Activated B cell treated with CpG ODN at 0.5 μM for 24 hours (primary cell): Measurements from ENCODE around the gene PCDH12. TPM values are rescaled to one million over a fixed set of nuclear protein-coding genes. Genes with fewer than 3 reads are reported as not detected.

ENCODE experiments used
- ATAC-seq: fragments of 200-7000 bp; cut with Tn5 transposase; one replicate; pipeline ENCODE4 v1.10.0; 2021; ENCODE audit warnings: low read depth, mild to moderate bottlenecking, moderate library complexity
- CTCF ChIA-PET: fragments of 350-600 bp; sonication (Branson Sonifier 250); formaldehyde crosslinking; loops from one replicate; lab custom pipeline; 2021; ENCODE audit warnings: antibody characterized with exemption; lab: Charles Lee
- POLR2A ChIA-PET: fragments of 350-600 bp; sonication (Branson Sonifier 250); formaldehyde crosslinking; loops from one replicate; lab custom pipeline; 2021; ENCODE audit warnings: antibody characterized with exemption; lab: Charles Lee
- DNase-seq: peaks from one replicate; pipeline ENCODE4 v3.0.0; 2022
- H3K27ac Mint-ChIP-seq: one replicate; pipeline ENCODE4 v1.8.0; 2020; ENCODE audit warnings: mixed read lengths
- H3K27me3 Mint-ChIP-seq: one replicate; pipeline ENCODE4 v1.8.0; 2021; ENCODE audit warnings: mixed read lengths
- H3K36me3 Mint-ChIP-seq: one replicate; pipeline ENCODE4 v1.8.0; 2021; ENCODE audit warnings: low read depth, mixed read lengths
- H3K4me1 Mint-ChIP-seq: one replicate; pipeline ENCODE4 v1.8.0; 2021; ENCODE audit warnings: mixed read lengths
- H3K4me3 Mint-ChIP-seq: one replicate; pipeline ENCODE4 v1.8.0; 2020; ENCODE audit warnings: mild to moderate bottlenecking, mixed read lengths
- H3K9me3 Mint-ChIP-seq: one replicate; pipeline ENCODE4 v1.8.0; 2020; ENCODE audit warnings: mixed read lengths
- intact Hi-C: fragments of 100-400 bp; cut with micrococcal nuclease; formaldehyde crosslinking; loops from one replicate; pipeline ENCODE4 v1.15.1; 2024
- total RNA-seq: library from RNA; stranded (reverse); gene quantifications from 2 replicates; pipeline ENCODE4 v1.2.3, GENCODE V29; 2022
- TF ChIP-seq, protein P1 (sequence below): fragments of 200-600 bp; IDR thresholded peaks from one replicate; pipeline ENCODE4 v1.8.0; 2022; ENCODE audit warnings: antibody characterized with exemption, mild to moderate bottlenecking

Gene PCDH12
- total RNA-seq, 1 donor from 2014 or later, result not detected

DNA sequence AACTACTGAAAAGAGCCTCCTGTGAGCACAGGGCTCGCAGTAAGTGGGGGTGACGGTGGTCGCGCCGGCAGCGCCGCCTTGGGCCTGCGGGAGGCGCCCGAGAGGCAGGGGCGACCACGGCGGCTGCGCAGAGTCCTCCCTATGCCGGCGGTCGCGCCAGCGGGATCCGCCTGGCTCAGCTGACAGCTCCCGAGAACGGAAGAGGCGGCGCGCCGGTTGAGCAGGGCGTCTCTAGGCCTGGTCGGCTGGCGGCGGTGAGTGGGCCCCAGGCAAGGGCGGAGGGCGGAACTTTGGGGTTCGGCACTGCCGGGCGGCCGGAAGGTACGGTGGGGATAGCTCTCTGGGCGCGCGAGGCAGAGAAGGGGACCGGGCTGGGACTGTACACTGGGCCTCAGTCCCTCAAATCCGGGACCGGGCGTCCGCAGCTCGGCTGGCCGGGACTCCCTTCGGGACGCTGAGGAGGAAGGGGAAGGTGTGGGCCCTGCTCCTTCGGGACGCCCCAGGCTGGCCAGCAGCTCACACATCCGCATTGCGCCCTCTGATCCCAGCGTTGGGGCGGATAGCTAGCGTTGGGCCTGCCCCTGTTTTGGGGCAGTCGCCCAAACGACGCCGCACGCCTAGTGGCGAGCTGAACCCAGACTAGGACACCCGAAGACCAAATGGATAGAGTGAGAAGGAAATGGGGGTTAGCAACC is 11.1 kb upstream of the PCDH12 start, which contains the start of gene RNF14:
Gene RNF14 (plus strand): TSS at position 192 of the 695 bp plus-strand sequence. CDS start 4,484 bp downstream, outside the sequence.
- intact Hi-C loops, result loop anchor here (1.0 to 5.0 kb wide), 11 partner anchors 9 to 803 kb away; partner anchors contain the start of genes ARHGAP26, HDAC3, NDFIP1 and RELL2
- H3K9me3 Mint-ChIP-seq, result no peaks in the 10 kb centered on the region
- ChIA-PET CTCF (interaction anchor here (0.6 to 3.8 kb wide), 20 partner anchors 9 to 744 kb away, joined by 3 to 48 read pairs (median 4); partner anchors contain the start of genes ARAP3, DELE1 and TAF7), POLR2A (interaction anchor here (0.5 to 4.5 kb wide), 25 partner anchors 8 to 1034 kb away, joined by 3 to 47 read pairs (median 4); partner anchors contain the start of genes DELE1, DIAPH1, FCHSD1 and GNPDA1)
- H3K27ac Mint-ChIP-seq, result peak within 1 kb of the TSS; percentile 91
- TF ChIP-seq, protein P1, sequence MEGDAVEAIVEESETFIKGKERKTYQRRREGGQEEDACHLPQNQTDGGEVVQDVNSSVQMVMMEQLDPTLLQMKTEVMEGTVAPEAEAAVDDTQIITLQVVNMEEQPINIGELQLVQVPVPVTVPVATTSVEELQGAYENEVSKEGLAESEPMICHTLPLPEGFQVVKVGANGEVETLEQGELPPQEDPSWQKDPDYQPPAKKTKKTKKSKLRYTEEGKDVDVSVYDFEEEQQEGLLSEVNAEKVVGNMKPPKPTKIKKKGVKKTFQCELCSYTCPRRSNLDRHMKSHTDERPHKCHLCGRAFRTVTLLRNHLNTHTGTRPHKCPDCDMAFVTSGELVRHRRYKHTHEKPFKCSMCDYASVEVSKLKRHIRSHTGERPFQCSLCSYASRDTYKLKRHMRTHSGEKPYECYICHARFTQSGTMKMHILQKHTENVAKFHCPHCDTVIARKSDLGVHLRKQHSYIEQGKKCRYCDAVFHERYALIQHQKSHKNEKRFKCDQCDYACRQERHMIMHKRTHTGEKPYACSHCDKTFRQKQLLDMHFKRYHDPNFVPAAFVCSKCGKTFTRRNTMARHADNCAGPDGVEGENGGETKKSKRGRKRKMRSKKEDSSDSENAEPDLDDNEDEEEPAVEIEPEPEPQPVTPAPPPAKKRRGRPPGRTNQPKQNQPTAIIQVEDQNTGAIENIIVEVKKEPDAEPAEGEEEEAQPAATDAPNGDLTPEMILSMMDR, result peak; percentile 41
- no peaks in the 10 kb centered on the region for H3K27me3 Mint-ChIP-seq
- ATAC-seq (peak; percentile 89), DNase-seq (peak; percentile 93)
- peaks cover 46% of the 10 kb centered on the region for H3K4me1 Mint-ChIP-seq
- H3K4me3 Mint-ChIP-seq, result peak within 1 kb of the TSS; percentile 91
- H3K36me3 Mint-ChIP-seq, result peaks cover 23% of the 10 kb centered on the region

DNA sequence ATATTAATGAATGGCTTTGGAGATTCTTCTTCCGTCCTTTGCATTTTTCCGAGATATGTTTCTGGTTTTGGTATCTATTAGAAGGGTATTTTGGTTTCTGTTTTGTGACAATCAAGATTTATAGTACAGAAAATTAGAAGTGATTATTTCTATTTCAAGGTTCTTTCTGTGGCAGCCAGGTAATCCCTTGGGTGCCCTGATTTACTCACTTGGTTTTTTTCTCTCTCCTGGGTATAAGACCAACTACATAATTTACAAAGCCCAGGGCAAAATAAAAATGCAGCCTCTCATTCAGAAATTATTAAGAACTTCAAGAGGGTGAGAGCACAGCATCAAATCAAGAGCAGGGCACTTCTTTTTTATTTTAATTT is 8.9 kb upstream of the PCDH12 start:
- no peak for ATAC-seq
- DNase-seq, result no peak
- Mint-ChIP-seq H3K4me3 (peak overlapping the region; percentile 5), H3K9me3 (no peaks in the 10 kb centered on the region), H3K27me3 (no peaks in the 10 kb centered on the region), H3K36me3 (peaks cover 8% of the 10 kb centered on the region), H3K4me1 (peaks cover 46% of the 10 kb centered on the region), H3K27ac (peak overlapping the region; percentile 91)
- TF ChIP-seq, protein P1, result no peak
- ChIA-PET POLR2A (interaction anchor here (4.5 kb wide), 1 partner anchor 44 kb away, joined by 47 read pairs; the partner anchor contains the start of gene DELE1), CTCF (no interaction called here)
- intact Hi-C loops, result loop anchor here (5.0 kb wide), 2 partner anchors 220 to 805 kb away; partner anchors contain the start of gene ARHGAP26

DNA sequence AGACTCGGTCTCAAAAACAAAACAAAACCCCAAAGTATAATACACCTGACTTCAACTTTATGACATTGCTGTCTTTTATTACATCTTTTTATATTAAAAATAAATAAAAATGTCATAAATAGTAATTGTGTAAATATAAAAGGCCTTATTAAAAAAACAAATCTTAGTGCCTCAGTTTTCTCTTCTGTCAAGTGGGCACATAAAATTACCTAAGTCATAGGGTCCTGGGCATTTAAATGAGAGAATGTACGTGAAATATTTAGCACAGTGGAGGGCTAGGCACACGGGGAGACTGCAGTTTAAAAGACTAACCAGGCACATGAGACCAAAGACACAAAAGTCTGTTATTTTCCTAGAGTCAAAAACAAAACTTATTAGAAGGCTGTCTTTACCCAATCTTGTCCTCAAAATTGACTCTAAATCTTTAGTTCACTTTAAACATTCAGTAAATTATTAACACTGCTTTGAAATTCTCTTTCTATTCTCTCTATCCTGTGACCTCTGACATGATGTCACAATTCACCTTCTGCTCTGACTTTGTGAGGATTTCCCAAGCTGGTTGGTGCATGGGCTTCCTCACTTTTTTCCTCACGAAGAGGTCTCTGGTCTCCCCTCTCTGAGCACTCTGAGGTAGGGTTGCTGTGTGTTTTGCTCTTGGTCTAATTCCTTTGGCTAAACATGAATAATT is 8.4 kb upstream of the PCDH12 start:
- CTCF ChIA-PET, result no interaction called here
- DNase-seq (no peak), ATAC-seq (no peak)
- Mint-ChIP-seq H3K4me3 (peak overlapping the region; percentile 5), H3K4me1 (peaks cover 45% of the 10 kb centered on the region), H3K27me3 (no peaks in the 10 kb centered on the region), H3K27ac (peak overlapping the region; percentile 91), H3K9me3 (no peaks in the 10 kb centered on the region), H3K36me3 (peaks cover 6% of the 10 kb centered on the region)
- POLR2A ChIA-PET, result interaction anchor here (4.5 kb wide), 1 partner anchor 43 kb away, joined by 47 read pairs; the partner anchor contains the start of gene DELE1
- intact Hi-C loops, result loop anchor here (5.0 kb wide), 2 partner anchors 219 to 806 kb away; partner anchors contain the start of gene ARHGAP26
- TF ChIP-seq, protein P1, result no peak

DNA sequence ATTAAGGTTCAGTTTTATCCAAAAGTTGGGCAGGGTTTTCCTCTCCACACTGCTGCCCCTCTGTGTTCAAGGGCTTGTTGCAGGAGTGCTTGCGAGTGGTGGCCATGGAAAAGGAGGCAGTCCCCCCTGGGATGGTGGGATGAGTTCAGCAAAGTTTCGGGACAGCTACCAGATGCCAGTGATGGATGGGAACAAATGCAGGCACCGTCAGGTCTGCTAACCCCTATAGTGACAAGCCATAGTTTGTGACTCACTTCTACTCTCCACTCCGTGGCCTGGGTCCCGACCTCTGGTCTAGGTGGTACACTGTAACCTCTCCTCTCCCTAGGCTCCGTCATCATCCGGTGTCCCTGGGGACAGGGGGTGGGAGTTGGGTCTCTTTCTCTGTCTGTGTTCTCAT is 7.1 kb upstream of the PCDH12 start:
- intact Hi-C loops, result loop anchor here (5.0 kb wide), 2 partner anchors 218 to 807 kb away; partner anchors contain the start of gene ARHGAP26
- no peaks in the 10 kb centered on the region for H3K9me3 Mint-ChIP-seq
- H3K27me3 Mint-ChIP-seq, result no peaks in the 10 kb centered on the region
- ChIA-PET POLR2A (no interaction called here), CTCF (no interaction called here)
- H3K36me3 Mint-ChIP-seq, result peaks cover 3% of the 10 kb centered on the region
- TF ChIP-seq, protein P1, result no peak
- ATAC-seq (no peak), DNase-seq (no peak)
- H3K4me3 Mint-ChIP-seq, result no peak overlapping the region
- no peak overlapping the region for H3K27ac Mint-ChIP-seq
- H3K4me1 Mint-ChIP-seq, result peaks cover 46% of the 10 kb centered on the region
